ENCODE measurements around the gene NEU1. TPM values are rescaled to one million over a fixed set of nuclear protein-coding genes. Genes with fewer than 3 reads are reported as not detected.

Gene NEU1
- total RNA-seq, 1 experiment from 2014 or later, result 36.2 TPM

DNA sequence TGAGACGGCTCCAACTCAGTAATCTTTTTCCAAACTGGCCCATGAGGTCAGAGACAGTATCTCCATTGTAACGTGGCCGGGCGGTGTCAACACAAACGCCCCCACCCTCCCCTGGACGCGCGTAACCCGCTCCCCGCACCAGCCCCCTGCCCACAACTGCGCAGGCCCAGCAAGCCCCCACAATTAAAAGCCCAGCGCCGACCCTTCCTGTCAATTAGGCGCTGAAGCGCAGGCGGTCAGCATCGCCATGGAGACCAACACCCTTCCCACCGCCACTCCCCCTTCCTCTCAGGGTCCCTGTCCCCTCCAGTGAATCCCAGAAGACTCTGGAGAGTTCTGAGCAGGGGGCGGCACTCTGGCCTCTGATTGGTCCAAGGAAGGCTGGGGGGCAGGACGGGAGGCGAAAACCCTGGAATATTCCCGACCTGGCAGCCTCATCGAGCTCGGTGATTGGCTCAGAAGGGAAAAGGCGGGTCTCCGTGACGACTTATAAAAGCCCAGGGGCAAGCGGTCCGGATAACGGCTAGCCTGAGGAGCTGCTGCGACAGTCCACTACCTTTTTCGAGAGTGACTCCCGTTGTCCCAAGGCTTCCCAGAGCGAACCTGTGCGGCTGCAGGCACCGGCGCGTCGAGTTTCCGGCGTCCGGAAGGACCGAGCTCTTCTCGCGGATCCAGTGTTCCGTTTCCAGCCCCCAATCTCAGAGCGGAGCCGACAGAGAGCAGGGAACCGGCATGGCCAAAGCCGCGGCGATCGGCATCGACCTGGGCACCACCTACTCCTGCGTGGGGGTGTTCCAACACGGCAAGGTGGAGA lies 47.4 kb downstream of the NEU1 start, which contains the start of the genes HSPA1A and HSPA1L:
Gene HSPA1A (plus strand): TSS at position 519 of the 814 bp plus-strand sequence. CDS start 214 bp downstream, at position 733.
Gene HSPA1L (minus strand): TSS at position 259 of the 814 bp plus-strand sequence. CDS start 3,311 bp downstream, outside the sequence.
- Histone ChIP-seq H3K23ac (ENCODE audit: insufficient read length, low read depth, low read length) (no peak within 1 kb of the TSS), H3K56ac (ENCODE audit: insufficient read length, low read depth, low read length) (no peak within 1 kb of the TSS), H3K27me3 (ENCODE audit: insufficient read depth, low read length) (no peaks in the 10 kb centered on the region), H3K4me2 (ENCODE audit: insufficient read depth, insufficient read length, low read length) (peak within 1 kb of the TSS; percentile 76), H3K4ac (ENCODE audit: low read depth, low read length) (no peak within 1 kb of the TSS), H3K79me1 (ENCODE audit: insufficient read depth, low read depth, low read length, poor library complexity, severe bottlenecking) (no peaks in the 10 kb centered on the region), H2BK12ac (ENCODE audit: insufficient read length, low read depth, low read length) (no peak within 1 kb of the TSS), H3K14ac (ENCODE audit: insufficient read depth, low read length) (peak within 1 kb of the TSS; percentile 37; the same call in 1 of the 2 replicates), H2AFZ (ENCODE audit: low read length) (no peak within 1 kb of the TSS), H4K8ac (replicated peaks; ENCODE audit: insufficient read length, low read depth, low read length) (no peak within 1 kb of the TSS), H3K4me1 (ENCODE audit: insufficient read depth, low read length) (no peaks in the 10 kb centered on the region; the same call in 1 of the 2 replicates), H3K23me2 (ENCODE audit: insufficient read length, low read depth, low read length, poor library complexity, severe bottlenecking) (peaks cover 5% of the 10 kb centered on the region), H3K9me3 (ENCODE audit: control insufficient read depth, low read depth, low read length) (no peaks in the 10 kb centered on the region), H4K20me1 (ENCODE audit: control insufficient read depth, insufficient read depth, insufficient read length) (no peaks in the 10 kb centered on the region), H2BK15ac (ENCODE audit: low read depth, low read length) (no peak within 1 kb of the TSS), H2AK5ac (ENCODE audit: insufficient read length, low read length) (no peak within 1 kb of the TSS), H2BK20ac (ENCODE audit: low read depth, low read length, poor library complexity, severe bottlenecking) (no peak within 1 kb of the TSS), H4K91ac (ENCODE audit: insufficient read length, low read depth, low read length) (no peak within 1 kb of the TSS), H3T11ph (ENCODE audit: low read length) (no peak within 1 kb of the TSS), H3K27ac (ENCODE audit: insufficient read length, low read depth, low read length) (no peak within 1 kb of the TSS), H3K79me2 (ENCODE audit: insufficient read depth, low read length) (no peaks in the 10 kb centered on the region), H2BK120ac (ENCODE audit: low read depth, low read length, poor library complexity, severe bottlenecking) (no peak within 1 kb of the TSS), H4K5ac (ENCODE audit: insufficient read length, low read depth, low read length) (no peak within 1 kb of the TSS), H3K9ac (ENCODE audit: extremely low read depth, insufficient read length, low read length) (no peak within 1 kb of the TSS), H2BK5ac (ENCODE audit: insufficient read length, low read length) (no peak within 1 kb of the TSS), H3K18ac (ENCODE audit: insufficient read length, low read depth, low read length) (peak within 1 kb of the TSS; percentile 66)
- Mint-ChIP-seq H3K4me3 (peak within 1 kb of the TSS; percentile 81 to 90), H3K9me3 (peaks cover 6 to 9% of the 10 kb centered on the region in 2 experiments), H3K27me3 (ENCODE audit: low read depth) (peaks cover 5% of the 10 kb centered on the region), H3K27ac (peak within 1 kb of the TSS; percentile 94 to 99 (median 99)), H3K36me3 (ENCODE audit: insufficient read depth in 1 of 3, low read depth in 3 of 3) (peaks cover 3 to 10% (median 6%) of the 10 kb centered on the region in 3 experiments; a peak in 5 of 7 replicates), H3K4me1 (peaks cover 19 to 22% of the 10 kb centered on the region in 2 experiments)
- TF ChIP-seq, protein P1, sequence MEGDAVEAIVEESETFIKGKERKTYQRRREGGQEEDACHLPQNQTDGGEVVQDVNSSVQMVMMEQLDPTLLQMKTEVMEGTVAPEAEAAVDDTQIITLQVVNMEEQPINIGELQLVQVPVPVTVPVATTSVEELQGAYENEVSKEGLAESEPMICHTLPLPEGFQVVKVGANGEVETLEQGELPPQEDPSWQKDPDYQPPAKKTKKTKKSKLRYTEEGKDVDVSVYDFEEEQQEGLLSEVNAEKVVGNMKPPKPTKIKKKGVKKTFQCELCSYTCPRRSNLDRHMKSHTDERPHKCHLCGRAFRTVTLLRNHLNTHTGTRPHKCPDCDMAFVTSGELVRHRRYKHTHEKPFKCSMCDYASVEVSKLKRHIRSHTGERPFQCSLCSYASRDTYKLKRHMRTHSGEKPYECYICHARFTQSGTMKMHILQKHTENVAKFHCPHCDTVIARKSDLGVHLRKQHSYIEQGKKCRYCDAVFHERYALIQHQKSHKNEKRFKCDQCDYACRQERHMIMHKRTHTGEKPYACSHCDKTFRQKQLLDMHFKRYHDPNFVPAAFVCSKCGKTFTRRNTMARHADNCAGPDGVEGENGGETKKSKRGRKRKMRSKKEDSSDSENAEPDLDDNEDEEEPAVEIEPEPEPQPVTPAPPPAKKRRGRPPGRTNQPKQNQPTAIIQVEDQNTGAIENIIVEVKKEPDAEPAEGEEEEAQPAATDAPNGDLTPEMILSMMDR (conservative IDR thresholded peaks at IDR 0.05), result no peak
- DNase-seq, result peak; percentile 100
- WGBS (ENCODE audit: extremely low coverage, insufficient read length, low lambda C conversion rate), result no CpG with 5 or more reads among the region's 56 CpGs
